ENCODE results near the gene LSM7. TPM values are rescaled to one million over a fixed set of nuclear protein-coding genes. Genes with fewer than 3 reads are reported as not detected.

LSM7 gene
- total RNA-seq, 4 donors from 2014 or later, result 76.4 to 113 (median 106) TPM

DNA sequence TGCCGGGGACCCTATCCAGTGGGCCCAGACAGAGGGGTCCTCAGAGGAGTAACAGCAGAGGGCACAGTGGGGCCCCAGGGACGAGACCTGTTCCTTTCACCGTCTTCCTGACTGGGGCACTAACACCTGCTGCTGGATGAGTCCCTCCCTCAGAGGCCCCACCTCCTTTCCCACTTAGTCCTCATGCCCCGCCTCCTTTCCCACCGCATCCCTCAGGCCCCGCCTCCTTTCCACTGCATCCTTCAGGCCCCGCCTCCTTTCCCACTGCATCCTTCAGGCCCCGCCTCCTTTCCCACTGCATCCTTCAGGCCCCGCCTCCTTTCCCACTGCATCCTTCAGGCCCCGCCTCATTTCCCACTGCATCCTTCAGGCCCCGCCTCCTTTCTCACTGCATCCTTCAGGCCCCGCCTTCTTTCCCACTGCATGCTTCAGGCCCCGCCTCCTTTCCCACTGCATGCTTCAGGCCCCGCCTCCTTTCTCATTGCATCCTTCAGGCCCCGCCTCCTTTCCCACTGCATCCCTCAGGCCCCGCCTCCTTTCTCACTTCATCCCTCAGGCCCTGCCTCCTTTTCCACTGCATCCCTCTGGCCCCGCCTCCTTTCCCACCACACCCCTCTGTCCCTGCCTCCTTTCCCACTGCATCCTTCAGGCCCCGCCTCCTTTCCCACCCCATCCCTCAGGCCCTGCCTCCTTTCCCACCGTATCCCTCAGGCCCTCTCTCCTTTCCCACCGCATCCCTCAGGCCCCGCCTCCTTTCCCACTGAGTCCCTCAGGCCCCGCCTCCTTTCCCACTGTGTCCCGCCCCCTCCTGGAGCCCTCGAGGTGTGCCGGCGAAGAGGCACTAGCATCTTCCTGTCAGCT is 6.8 kb upstream of the LSM7 start:
- peaks cover 29 to 57% (median 48%) of the 10 kb centered on the region in 4 donors for H3K4me1 ChIP-seq
- no peak overlapping the region for H3K4me3 ChIP-seq
- H3K27ac ChIP-seq (replicated peaks in 1 of 4), result no peak overlapping the region
- TF ChIP-seq POLR2AphosphoS5 (IDR thresholded peaks at IDR 0.05), result no peak
- TF ChIP-seq, protein P1, sequence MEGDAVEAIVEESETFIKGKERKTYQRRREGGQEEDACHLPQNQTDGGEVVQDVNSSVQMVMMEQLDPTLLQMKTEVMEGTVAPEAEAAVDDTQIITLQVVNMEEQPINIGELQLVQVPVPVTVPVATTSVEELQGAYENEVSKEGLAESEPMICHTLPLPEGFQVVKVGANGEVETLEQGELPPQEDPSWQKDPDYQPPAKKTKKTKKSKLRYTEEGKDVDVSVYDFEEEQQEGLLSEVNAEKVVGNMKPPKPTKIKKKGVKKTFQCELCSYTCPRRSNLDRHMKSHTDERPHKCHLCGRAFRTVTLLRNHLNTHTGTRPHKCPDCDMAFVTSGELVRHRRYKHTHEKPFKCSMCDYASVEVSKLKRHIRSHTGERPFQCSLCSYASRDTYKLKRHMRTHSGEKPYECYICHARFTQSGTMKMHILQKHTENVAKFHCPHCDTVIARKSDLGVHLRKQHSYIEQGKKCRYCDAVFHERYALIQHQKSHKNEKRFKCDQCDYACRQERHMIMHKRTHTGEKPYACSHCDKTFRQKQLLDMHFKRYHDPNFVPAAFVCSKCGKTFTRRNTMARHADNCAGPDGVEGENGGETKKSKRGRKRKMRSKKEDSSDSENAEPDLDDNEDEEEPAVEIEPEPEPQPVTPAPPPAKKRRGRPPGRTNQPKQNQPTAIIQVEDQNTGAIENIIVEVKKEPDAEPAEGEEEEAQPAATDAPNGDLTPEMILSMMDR (IDR thresholded peaks at IDR 0.05), result no peak
- no peak for TF ChIP-seq EP300 (IDR thresholded peaks at IDR 0.05)
- no peak for TF ChIP-seq POLR2A (IDR thresholded peaks at IDR 0.05; ENCODE audit: low read depth)
- WGBS, result 93% methylated on average over 25 of the region's 26 CpGs
- H3K36me3 ChIP-seq, result peaks cover 3 to 39% (median 28%) of the 10 kb centered on the region in 4 donors
- no peak for DNase-seq (ENCODE audit: extremely low spot score)
- no peaks in the 10 kb centered on the region for H3K9me3 ChIP-seq
- intact Hi-C loops (cut with DNase I), result no loop called here
- no peaks in the 10 kb centered on the region for H3K27me3 ChIP-seq

DNA sequence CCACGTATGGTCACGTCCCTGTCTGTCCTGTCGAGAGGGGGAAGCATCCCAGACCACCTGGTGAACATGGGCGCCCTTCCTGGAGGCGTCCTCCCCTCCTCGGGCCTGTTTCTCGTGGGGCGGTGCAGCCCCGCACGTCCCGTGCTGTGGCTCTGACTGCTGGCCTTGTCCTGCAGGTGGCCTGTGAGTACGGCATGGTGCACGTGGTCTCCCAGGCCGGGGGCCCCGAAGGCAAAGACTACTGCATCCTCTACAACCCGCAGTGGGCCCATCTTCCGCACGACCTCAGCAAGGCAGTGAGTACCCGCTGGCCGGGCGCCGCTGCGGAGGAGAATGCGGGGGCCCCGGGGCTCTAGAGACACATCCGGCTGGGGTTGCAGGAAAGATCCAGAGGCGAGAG is 6.0 kb upstream of the LSM7 start:
- Histone ChIP-seq H3K9me3 (no peaks in the 10 kb centered on the region), H3K4me3 (no peak overlapping the region), H3K4me1 (peaks cover 37 to 65% (median 55%) of the 10 kb centered on the region in 4 donors), H3K27ac (replicated peaks in 1 of 4) (no peak overlapping the region), H3K27me3 (no peaks in the 10 kb centered on the region), H3K36me3 (peaks cover 0 to 31% (median 20%) of the 10 kb centered on the region in 4 donors)
- WGBS, result 96% methylated on average over 27 of the region's 27 CpGs
- no peak for DNase-seq (ENCODE audit: extremely low spot score)
- TF ChIP-seq POLR2AphosphoS5 (IDR thresholded peaks at IDR 0.05), result no peak
- TF ChIP-seq EP300 (IDR thresholded peaks at IDR 0.05), result no peak
- TF ChIP-seq POLR2A (IDR thresholded peaks at IDR 0.05; ENCODE audit: low read depth), result no peak
- TF ChIP-seq, protein P1 (IDR thresholded peaks at IDR 0.05), result no peak
- intact Hi-C loops (cut with DNase I), result no loop called here

DNA sequence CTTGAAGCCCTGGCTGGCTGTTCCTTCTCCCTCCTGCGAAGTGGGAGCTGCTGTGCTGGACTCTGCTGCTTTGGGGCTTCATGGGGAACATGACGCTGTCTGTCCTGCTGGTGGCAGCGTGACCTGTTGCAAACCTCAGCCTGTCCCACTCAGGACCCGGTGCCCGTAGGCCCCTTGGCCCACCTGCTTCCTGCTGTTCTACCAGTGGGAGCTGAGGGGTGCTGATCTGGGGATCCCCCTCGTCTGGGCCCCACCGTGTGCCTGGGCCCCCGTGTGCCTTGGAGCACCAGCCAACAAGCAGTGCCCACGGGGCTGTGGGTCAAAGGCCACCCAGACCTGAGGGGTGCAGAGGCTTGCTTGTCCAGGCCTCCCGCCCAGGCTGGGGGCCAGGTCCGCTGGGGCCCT is 5.4 kb upstream of the LSM7 start:
- Histone ChIP-seq H3K9me3 (no peaks in the 10 kb centered on the region), H3K27me3 (no peaks in the 10 kb centered on the region), H3K4me3 (no peak overlapping the region), H3K36me3 (peaks cover 0 to 25% (median 15%) of the 10 kb centered on the region in 4 donors), H3K27ac (replicated peaks in 1 of 4) (no peak overlapping the region), H3K4me1 (peaks cover 42 to 71% (median 62%) of the 10 kb centered on the region in 4 donors)
- intact Hi-C loops (cut with DNase I), result no loop called here
- DNase-seq (ENCODE audit: extremely low spot score), result no peak
- WGBS, result 71% methylated on average over 4 of the region's 11 CpGs
- TF ChIP-seq, protein P1 (IDR thresholded peaks at IDR 0.05), result no peak
- TF ChIP-seq POLR2AphosphoS5 (IDR thresholded peaks at IDR 0.05) (no peak), POLR2A (IDR thresholded peaks at IDR 0.05; ENCODE audit: low read depth) (no peak), EP300 (IDR thresholded peaks at IDR 0.05) (no peak)

DNA sequence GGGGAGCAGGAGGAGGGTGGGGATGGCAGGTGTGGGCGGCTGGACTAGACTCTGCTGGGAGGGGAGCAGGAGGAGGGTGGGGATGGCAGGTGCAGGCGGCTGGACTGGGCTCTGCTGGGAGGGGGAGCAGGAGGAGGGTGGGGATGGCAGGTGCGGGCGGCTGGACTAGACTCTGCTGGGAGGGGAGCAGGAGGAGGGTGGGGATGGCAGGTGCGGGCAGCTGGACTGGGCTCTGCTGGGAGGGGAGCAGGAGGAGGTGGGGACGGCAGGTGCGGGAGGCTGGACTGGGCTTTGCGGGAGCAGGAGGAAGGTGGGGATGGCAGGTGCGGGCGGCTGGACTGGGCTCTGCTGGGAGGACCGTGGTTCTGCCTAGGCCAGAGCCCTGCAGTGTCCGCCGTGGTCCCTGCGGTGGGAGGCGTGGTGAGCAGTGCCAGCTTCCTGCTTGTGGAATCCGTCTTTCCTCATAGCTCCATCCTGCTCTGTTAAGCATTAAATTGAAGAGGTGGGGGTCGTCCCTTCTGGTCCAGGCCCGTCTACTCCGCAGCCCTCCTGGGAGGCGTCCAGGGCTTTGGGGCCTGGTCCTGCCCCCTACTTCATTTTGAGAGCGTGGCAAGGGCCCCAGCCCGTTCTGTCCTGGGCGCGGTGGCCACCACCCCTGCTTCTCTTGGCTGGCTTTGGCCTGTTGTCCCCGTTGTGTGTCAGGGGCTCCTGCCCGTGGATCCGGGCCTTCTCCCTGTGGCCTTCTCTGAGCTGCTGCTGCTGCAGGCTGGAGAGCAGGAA is 4.8 kb upstream of the LSM7 start:
- TF ChIP-seq, protein P1 (IDR thresholded peaks at IDR 0.05), result no peak
- TF ChIP-seq EP300 (IDR thresholded peaks at IDR 0.05) (no peak), POLR2AphosphoS5 (IDR thresholded peaks at IDR 0.05) (no peak), POLR2A (IDR thresholded peaks at IDR 0.05; ENCODE audit: low read depth) (no peak)
- Histone ChIP-seq H3K4me1 (peaks cover 42 to 71% (median 62%) of the 10 kb centered on the region in 4 donors), H3K36me3 (peaks cover 0 to 20% (median 11%) of the 10 kb centered on the region in 4 donors), H3K4me3 (no peak overlapping the region), H3K9me3 (no peaks in the 10 kb centered on the region), H3K27me3 (no peaks in the 10 kb centered on the region), H3K27ac (replicated peaks in 1 of 4) (no peak overlapping the region)
- no peak for DNase-seq (ENCODE audit: extremely low spot score)
- 88% methylated on average over 12 of the region's 27 CpGs for WGBS
- intact Hi-C loops (cut with DNase I), result no loop called here

All from esophagus muscularis mucosa (tissue), 4 donors.